ENCODE data around the gene SEC22A. TPM values are rescaled to one million over a fixed set of nuclear protein-coding genes. Genes with fewer than 3 reads are reported as not detected.

Gene SEC22A
- polyA plus RNA-seq, 1 of the 3 experiments (the other 2 are of a cell fraction): 13.0 TPM

DNA sequence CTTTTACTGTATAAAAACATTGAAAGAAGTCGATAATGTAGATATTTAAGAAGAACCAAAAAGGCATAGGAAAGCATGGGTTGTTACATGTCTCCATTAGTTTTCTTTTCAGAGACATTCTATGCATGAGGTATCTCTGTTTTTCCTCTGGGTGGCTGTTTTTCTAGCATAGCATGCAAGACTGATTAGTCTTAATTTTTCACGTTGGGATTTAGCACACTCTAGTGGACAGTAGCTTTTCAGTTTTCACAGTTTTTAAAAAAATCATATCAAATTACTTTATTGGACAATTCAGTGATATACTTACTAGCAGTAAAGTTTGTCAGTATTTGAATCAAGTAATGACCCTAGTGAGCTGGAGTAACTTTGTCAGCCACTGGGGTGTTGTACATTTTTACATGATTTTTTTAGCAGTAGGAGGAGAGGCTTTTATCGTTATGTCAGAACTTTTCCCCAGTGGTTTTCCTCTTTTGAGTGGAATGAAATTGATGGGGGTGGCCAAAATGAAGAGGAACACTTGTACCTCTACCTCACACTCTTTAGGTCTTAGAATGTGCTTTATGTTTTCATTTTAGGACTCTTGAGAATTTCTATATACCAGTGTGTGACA lies 57.2 kb downstream of the SEC22A start (continued):
- TF ChIP-seq, protein P1, sequence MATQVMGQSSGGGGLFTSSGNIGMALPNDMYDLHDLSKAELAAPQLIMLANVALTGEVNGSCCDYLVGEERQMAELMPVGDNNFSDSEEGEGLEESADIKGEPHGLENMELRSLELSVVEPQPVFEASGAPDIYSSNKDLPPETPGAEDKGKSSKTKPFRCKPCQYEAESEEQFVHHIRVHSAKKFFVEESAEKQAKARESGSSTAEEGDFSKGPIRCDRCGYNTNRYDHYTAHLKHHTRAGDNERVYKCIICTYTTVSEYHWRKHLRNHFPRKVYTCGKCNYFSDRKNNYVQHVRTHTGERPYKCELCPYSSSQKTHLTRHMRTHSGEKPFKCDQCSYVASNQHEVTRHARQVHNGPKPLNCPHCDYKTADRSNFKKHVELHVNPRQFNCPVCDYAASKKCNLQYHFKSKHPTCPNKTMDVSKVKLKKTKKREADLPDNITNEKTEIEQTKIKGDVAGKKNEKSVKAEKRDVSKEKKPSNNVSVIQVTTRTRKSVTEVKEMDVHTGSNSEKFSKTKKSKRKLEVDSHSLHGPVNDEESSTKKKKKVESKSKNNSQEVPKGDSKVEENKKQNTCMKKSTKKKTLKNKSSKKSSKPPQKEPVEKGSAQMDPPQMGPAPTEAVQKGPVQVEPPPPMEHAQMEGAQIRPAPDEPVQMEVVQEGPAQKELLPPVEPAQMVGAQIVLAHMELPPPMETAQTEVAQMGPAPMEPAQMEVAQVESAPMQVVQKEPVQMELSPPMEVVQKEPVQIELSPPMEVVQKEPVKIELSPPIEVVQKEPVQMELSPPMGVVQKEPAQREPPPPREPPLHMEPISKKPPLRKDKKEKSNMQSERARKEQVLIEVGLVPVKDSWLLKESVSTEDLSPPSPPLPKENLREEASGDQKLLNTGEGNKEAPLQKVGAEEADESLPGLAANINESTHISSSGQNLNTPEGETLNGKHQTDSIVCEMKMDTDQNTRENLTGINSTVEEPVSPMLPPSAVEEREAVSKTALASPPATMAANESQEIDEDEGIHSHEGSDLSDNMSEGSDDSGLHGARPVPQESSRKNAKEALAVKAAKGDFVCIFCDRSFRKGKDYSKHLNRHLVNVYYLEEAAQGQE (IDR thresholded peaks at IDR 0.05; ENCODE audit: low read depth, low read length): no peak

DNA sequence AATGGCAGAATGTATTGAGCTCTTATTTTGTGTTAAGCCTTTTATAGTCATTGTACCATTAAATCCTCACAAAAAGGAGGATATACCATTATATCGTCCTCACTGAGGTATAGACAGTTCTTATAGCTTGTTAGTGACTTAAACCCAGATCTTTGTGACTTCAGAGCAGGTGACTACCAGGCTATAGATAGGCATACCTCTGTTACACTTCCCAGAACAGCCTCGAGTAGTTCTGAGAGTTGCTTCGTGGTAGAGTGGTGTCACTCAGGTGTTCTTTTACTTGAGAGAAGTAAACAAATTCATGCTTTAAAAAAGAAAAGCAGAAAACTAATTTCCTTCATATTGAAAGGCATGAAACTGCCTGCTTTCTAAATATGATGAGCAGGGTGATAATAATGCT lies 59.9 kb downstream of the SEC22A start:
- no peak for DNase-seq
- H3K4me1 ChIP-seq (ENCODE audit: control insufficient read depth in 1 of 2, insufficient read depth in 2 of 2, low read depth in 1 of 2, low read length in 1 of 2): peaks cover 0 to 3% of the 10 kb centered on the region in 2 experiments; a peak in 1 of 4 replicates
- no peak overlapping the region for H3K27ac ChIP-seq (ENCODE audit: low read depth in 2 of 2, low read length in 1 of 2)
- H3K36me3 ChIP-seq (replicated peaks in 1 of 2; ENCODE audit: control insufficient read depth in 1 of 2, insufficient read depth in 2 of 2, low read length in 1 of 2): peaks cover 5 to 33% of the 10 kb centered on the region in 2 experiments
- ChIA-PET CTCF (interaction anchor here (1.2 kb wide), 1 partner anchor 404 kb away, joined by 3 read pairs; no protein-coding TSS in a partner anchor), POLR2A (no interaction called here)
- WGBS (ENCODE audit: low lambda C conversion rate): 82% methylated on average over 3 of the region's 3 CpGs
- no peaks in the 10 kb centered on the region for H3K27me3 ChIP-seq (ENCODE audit: insufficient read depth)
- TF ChIP-seq RAD21 (IDR thresholded peaks at IDR 0.05; ENCODE audit: low read length) (no peak), EP300 (IDR thresholded peaks at IDR 0.05; ENCODE audit: borderline replicate concordance in 1 of 2, low read depth in 1 of 2, low read length in 1 of 2) (no peak), TCF12 (IDR thresholded peaks at IDR 0.05) (no peak), FOSL2 (IDR thresholded peaks at IDR 0.05; ENCODE audit: borderline replicate concordance, low read depth) (no peak), TAF1 (IDR thresholded peaks at IDR 0.05; ENCODE audit: borderline replicate concordance, low read depth, low read length) (no peak), RXRA (IDR thresholded peaks at IDR 0.05; ENCODE audit: borderline replicate concordance, low read depth) (no peak), TEAD4 (IDR thresholded peaks at IDR 0.05; ENCODE audit: borderline replicate concordance, insufficient read depth) (no peak), RFX5 (IDR thresholded peaks at IDR 0.05; ENCODE audit: low read length) (no peak), POLR2AphosphoS5 (IDR thresholded peaks at IDR 0.05; ENCODE audit: low read depth, low read length) (no peak), ELF1 (IDR thresholded peaks at IDR 0.05) (no peak)
- TF ChIP-seq, protein P1 (IDR thresholded peaks at IDR 0.05; ENCODE audit: low read depth, low read length): no peak
- TF ChIP-seq, protein P2, sequence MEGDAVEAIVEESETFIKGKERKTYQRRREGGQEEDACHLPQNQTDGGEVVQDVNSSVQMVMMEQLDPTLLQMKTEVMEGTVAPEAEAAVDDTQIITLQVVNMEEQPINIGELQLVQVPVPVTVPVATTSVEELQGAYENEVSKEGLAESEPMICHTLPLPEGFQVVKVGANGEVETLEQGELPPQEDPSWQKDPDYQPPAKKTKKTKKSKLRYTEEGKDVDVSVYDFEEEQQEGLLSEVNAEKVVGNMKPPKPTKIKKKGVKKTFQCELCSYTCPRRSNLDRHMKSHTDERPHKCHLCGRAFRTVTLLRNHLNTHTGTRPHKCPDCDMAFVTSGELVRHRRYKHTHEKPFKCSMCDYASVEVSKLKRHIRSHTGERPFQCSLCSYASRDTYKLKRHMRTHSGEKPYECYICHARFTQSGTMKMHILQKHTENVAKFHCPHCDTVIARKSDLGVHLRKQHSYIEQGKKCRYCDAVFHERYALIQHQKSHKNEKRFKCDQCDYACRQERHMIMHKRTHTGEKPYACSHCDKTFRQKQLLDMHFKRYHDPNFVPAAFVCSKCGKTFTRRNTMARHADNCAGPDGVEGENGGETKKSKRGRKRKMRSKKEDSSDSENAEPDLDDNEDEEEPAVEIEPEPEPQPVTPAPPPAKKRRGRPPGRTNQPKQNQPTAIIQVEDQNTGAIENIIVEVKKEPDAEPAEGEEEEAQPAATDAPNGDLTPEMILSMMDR (IDR thresholded peaks at IDR 0.05): no peak
- TF ChIP-seq, protein P3, sequence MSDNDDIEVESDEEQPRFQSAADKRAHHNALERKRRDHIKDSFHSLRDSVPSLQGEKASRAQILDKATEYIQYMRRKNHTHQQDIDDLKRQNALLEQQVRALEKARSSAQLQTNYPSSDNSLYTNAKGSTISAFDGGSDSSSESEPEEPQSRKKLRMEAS (IDR thresholded peaks at IDR 0.05; ENCODE audit: low read depth): no peak
- TF ChIP-seq, protein P4, sequence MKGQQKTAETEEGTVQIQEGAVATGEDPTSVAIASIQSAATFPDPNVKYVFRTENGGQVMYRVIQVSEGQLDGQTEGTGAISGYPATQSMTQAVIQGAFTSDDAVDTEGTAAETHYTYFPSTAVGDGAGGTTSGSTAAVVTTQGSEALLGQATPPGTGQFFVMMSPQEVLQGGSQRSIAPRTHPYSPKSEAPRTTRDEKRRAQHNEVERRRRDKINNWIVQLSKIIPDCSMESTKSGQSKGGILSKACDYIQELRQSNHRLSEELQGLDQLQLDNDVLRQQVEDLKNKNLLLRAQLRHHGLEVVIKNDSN (IDR thresholded peaks at IDR 0.05; ENCODE audit: borderline replicate concordance, low read depth): no peak
- TF ChIP-seq, protein P5, sequence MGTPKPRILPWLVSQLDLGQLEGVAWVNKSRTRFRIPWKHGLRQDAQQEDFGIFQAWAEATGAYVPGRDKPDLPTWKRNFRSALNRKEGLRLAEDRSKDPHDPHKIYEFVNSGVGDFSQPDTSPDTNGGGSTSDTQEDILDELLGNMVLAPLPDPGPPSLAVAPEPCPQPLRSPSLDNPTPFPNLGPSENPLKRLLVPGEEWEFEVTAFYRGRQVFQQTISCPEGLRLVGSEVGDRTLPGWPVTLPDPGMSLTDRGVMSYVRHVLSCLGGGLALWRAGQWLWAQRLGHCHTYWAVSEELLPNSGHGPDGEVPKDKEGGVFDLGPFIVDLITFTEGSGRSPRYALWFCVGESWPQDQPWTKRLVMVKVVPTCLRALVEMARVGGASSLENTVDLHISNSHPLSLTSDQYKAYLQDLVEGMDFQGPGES (IDR thresholded peaks at IDR 0.05; ENCODE audit: low read depth, low read length): no peak
- H3F3A ChIP-seq (replicated peaks; ENCODE audit: insufficient read depth): no peaks in the 10 kb centered on the region
- no peak overlapping the region for H2AFZ ChIP-seq (ENCODE audit: low read depth)
- H3K4me3 ChIP-seq (ENCODE audit: low read depth in 2 of 2, low read length in 1 of 2): no peak overlapping the region
- H4K20me1 ChIP-seq (ENCODE audit: insufficient read depth): no peaks in the 10 kb centered on the region
- H3K9ac ChIP-seq: no peak overlapping the region
- H3K9me2 ChIP-seq: no peaks in the 10 kb centered on the region
- no peaks in the 10 kb centered on the region for H3K79me2 ChIP-seq (ENCODE audit: insufficient read depth)
- peaks cover 6% of the 10 kb centered on the region; the same call in 1 of the 2 replicates for H3K9me3 ChIP-seq
- no peak overlapping the region for H3K4me2 ChIP-seq

All from SK-N-SH (cell line).